Prostate gland (tissue), 2 donors: Measurements from ENCODE around the gene NPAT. TPM values are rescaled to one million over a fixed set of nuclear protein-coding genes. Genes with fewer than 3 reads are reported as not detected.
"Not testable (repeated sequence)": the region's sequence is repeated elsewhere in the genome, so short reads cannot be mapped to it uniquely, and the experiment has no call there.

ENCODE experiments used
- DNase-seq: peaks from one replicate; pipeline ENCODE4 v3.0.0-alpha.2; 2019; ENCODE audit warnings: low spot score
- H3K27ac ChIP-seq, 2 donors: fragments of 200-600 bp; sonication (generic); 2 replicates each; pipeline ENCODE4 v1.5.1; 2017 to 2019
- H3K27me3 ChIP-seq: fragments of 200-600 bp; sonication (generic); replicated peaks from 2 replicates; pipeline ENCODE4 v1.5.1; 2019; ENCODE audit not compliant: insufficient read depth
- H3K36me3 ChIP-seq, 2 donors: fragments of 200-600 bp; sonication (generic); 1 replicate in 1 of 2; 2 replicates in 1 of 2; pipeline versions ENCODE4 v1.5.1 to v1.8.1; 2017 to 2019
- H3K4me1 ChIP-seq: fragments of 200-600 bp; sonication (generic); replicated peaks from 2 replicates; pipeline ENCODE4 v1.5.1; 2019
- H3K4me3 ChIP-seq, 2 donors: fragments of 200-600 bp; sonication (generic); 2 replicates each; pipeline ENCODE4 v1.5.1; 2017 to 2019
- H3K9me3 ChIP-seq: fragments of 200-600 bp; sonication (generic); 2 replicates; pipeline ENCODE4 v1.5.1; 2017
- CTCF ChIP-seq, 4 experiments: fragments of 200-600 bp in 2 of 4; fragments of 450-650 bp in 2 of 4; sonication (generic) in 2 of 4; IDR thresholded peaks; 1 replicate in 3 of 4; 2 replicates in 1 of 4; pipeline ENCODE4 v1.5.1; 2016 to 2019; ENCODE audit warnings: antibody characterized with exemption in 4 of 4, mild to moderate bottlenecking in 2 of 4, moderate library complexity in 2 of 4
- POLR2A ChIP-seq: fragments of 450-650 bp; IDR thresholded peaks from one replicate; pipeline ENCODE4 v1.6.1; 2016; ENCODE audit warnings: antibody characterized with exemption, mild to moderate bottlenecking
- POLR2AphosphoS5 ChIP-seq: sonication (generic); formaldehyde crosslinking; IDR thresholded peaks from one replicate; pipeline ENCODE4 v1.6.1; 2017; ENCODE audit warnings: antibody characterized with exemption
- WGBS: methylation state at CpG from one replicate; pipeline ENCODE4 v1.1.5; 2018; 5-methylcytosine and 5-hydroxymethylcytosine counted together
- intact Hi-C: fragments of 100-400 bp; cut with DNase I; formaldehyde crosslinking; loops from one replicate; pipeline ENCODE4 v1.14.2; 2022
- total RNA-seq, 2 donors: library from RNA; depleted of rRNA; stranded (reverse); fragments of >200 nt; gene quantifications; one replicate each; pipeline ENCODE4 v1.1.0, GENCODE V29; 2016

NPAT gene
- total RNA-seq, 2 donors from 2014 or later, result 18.1 to 25.3 TPM

- peaks cover 0 to 6% of the 10 kb centered on the region in 2 donors for H3K36me3 ChIP-seq
- no peaks in the 10 kb centered on the region for H3K27me3 ChIP-seq
- DNase-seq, result no peak
- no peak overlapping the region for H3K4me3 ChIP-seq
- no peaks in the 10 kb centered on the region for H3K9me3 ChIP-seq
- H3K4me1 ChIP-seq, result no peaks in the 10 kb centered on the region
- intact Hi-C loops, result no loop called here
- H3K27ac ChIP-seq, result no peak overlapping the region
- TF ChIP-seq POLR2A (no peak), CTCF (IDR thresholded peaks at IDR 0.05) (no peak), POLR2AphosphoS5 (no peak)
Observed at GRCh38 chr11:108167624-108168023, 54.8 kb downstream of the NPAT start.

- H3K36me3 ChIP-seq, H3K9me3 ChIP-seq, H3K4me3 ChIP-seq, H3K27ac ChIP-seq, DNase-seq, H3K4me1 ChIP-seq, intact Hi-C loops, H3K27me3 ChIP-seq: not testable (repeated sequence)
- WGBS, result 88% methylated on average over 6 of the region's 6 CpGs
Observed at GRCh38 chr11:108162878-108163277, 59.6 kb downstream of the NPAT start.

GRCh38 chr11:108160970-108161566 is 61.4 kb downstream of the NPAT start:
- Histone ChIP-seq H3K4me3 (no peak overlapping the region), H3K4me1 (no peaks in the 10 kb centered on the region), H3K27me3 (no peaks in the 10 kb centered on the region), H3K27ac (no peak overlapping the region), H3K9me3 (no peaks in the 10 kb centered on the region), H3K36me3 (no peaks in the 10 kb centered on the region)
- TF ChIP-seq CTCF (IDR thresholded peaks at IDR 0.05), result no peak
- TF ChIP-seq POLR2A, result no peak
- no peak for TF ChIP-seq POLR2AphosphoS5
- intact Hi-C loops, result no loop called here
- DNase-seq, result no peak
- 83% methylated on average over 5 of the region's 5 CpGs for WGBS

GRCh38 chr11:108154591-108154990 is 67.8 kb downstream of the NPAT start:
- intact Hi-C loops, result no loop called here
- no peak for DNase-seq
- WGBS, result 49% methylated on average over 2 of the region's 2 CpGs
- Histone ChIP-seq H3K36me3 (no peaks in the 10 kb centered on the region), H3K27ac (no peak overlapping the region), H3K4me1 (no peaks in the 10 kb centered on the region), H3K9me3 (no peaks in the 10 kb centered on the region), H3K4me3 (no peak overlapping the region), H3K27me3 (no peaks in the 10 kb centered on the region)
- no peak for TF ChIP-seq POLR2A
- TF ChIP-seq POLR2AphosphoS5, result no peak
- no peak for TF ChIP-seq CTCF (IDR thresholded peaks at IDR 0.05)

- Histone ChIP-seq H3K4me1 (no peaks in the 10 kb centered on the region), H3K4me3 (no peak overlapping the region), H3K27me3 (no peaks in the 10 kb centered on the region), H3K27ac (no peak overlapping the region), H3K9me3 (no peaks in the 10 kb centered on the region), H3K36me3 (peaks cover 0 to 9% of the 10 kb centered on the region in 2 donors)
- no peak for DNase-seq
- 84% methylated on average over 3 of the region's 3 CpGs for WGBS
- TF ChIP-seq CTCF (IDR thresholded peaks at IDR 0.05), result no peak
- TF ChIP-seq POLR2AphosphoS5, result no peak
- TF ChIP-seq POLR2A, result no peak
- intact Hi-C loops, result no loop called here
Observed at GRCh38 chr11:108148556-108148955, 73.9 kb downstream of the NPAT start.
